Activated T-cell treated with anti-CD3 and anti-CD28 coated beads for 48 hours (primary cell): ENCODE measurements around the gene DNAJC5G.
"Not testable (repeated sequence)": the region's sequence is repeated elsewhere in the genome, so short reads cannot be mapped to it uniquely, and the experiment has no call there.

Experiments used
- DNase-seq: peaks from one replicate; pipeline ENCODE4 v3.0.0-alpha.2; 2020; ENCODE audit warnings: low read depth

DNAJC5G gene

GRCh38 chr2:27255187-27255586, 20.0 kb upstream of the DNAJC5G start:
- no peak for DNase-seq

GRCh38 chr2:27255660-27256059, 19.6 kb upstream of the DNAJC5G start:
- DNase-seq: no peak

GRCh38 chr2:27256855-27257454, 18.3 kb upstream of the DNAJC5G start:
- DNase-seq: no peak

GRCh38 chr2:27258051-27258450, 17.2 kb upstream of the DNAJC5G start:
- DNase-seq: no peak

- no peak for DNase-seq
Measured at GRCh38 chr2:27261241-27261925, 13.8 kb upstream of the DNAJC5G start.

- DNase-seq: no peak
Measured at GRCh38 chr2:27261926-27262298, 13.3 kb upstream of the DNAJC5G start.

- DNase-seq: peak; percentile 75
Measured at GRCh38 chr2:27262379-27263286, 12.6 kb upstream of the DNAJC5G start, which contains the start of gene SLC30A3. SLC30A3 (minus strand) TSS chr2:27263047; CDS start chr2:27262906, 141 bp downstream.

- DNase-seq: no peak
Measured at GRCh38 chr2:27263287-27264252, 11.7 kb upstream of the DNAJC5G start.

- DNase-seq: no peak
Measured at GRCh38 chr2:27264253-27264752, 10.9 kb upstream of the DNAJC5G start.

GRCh38 chr2:27264753-27265535, 10.3 kb upstream of the DNAJC5G start:
- peak; percentile 67 for DNase-seq

- no peak for DNase-seq
Measured at GRCh38 chr2:27265536-27265870, 9.7 kb upstream of the DNAJC5G start.

GRCh38 chr2:27268296-27268695, 6.9 kb upstream of the DNAJC5G start:
- DNase-seq: not testable (repeated sequence)

- DNase-seq: no peak
Measured at GRCh38 chr2:27270131-27270530, 5.1 kb upstream of the DNAJC5G start.

- DNase-seq: no peak
Measured at GRCh38 chr2:27270670-27271069, 4.6 kb upstream of the DNAJC5G start.

- no peak for DNase-seq
Measured at GRCh38 chr2:27271631-27272340, 3.4 kb upstream of the DNAJC5G start.

- not testable (repeated sequence) for DNase-seq
Measured at GRCh38 chr2:27272537-27273522, 2.4 kb upstream of the DNAJC5G start.

GRCh38 chr2:27278010-27278409, 2.8 kb downstream of the DNAJC5G start:
- no peak for DNase-seq

- no peak for DNase-seq
Measured at GRCh38 chr2:27280826-27281225, 5.6 kb downstream of the DNAJC5G start.

GRCh38 chr2:27281442-27281841, 6.2 kb downstream of the DNAJC5G start:
- DNase-seq: no peak
